HG03139 (cell line): ENCODE data around the gene ZNF536.
"Not testable (repeated sequence)": the region's sequence is repeated elsewhere in the genome, so short reads cannot be mapped to it uniquely, and the experiment has no call there.

Source experiments
- ATAC-seq: cut with Tn5 transposase; IDR thresholded peaks from one replicate; pipeline ENCODE4 v1.9.1; 2021; ENCODE audit not compliant: unreplicated experiment

The ZNF536 gene

DNA sequence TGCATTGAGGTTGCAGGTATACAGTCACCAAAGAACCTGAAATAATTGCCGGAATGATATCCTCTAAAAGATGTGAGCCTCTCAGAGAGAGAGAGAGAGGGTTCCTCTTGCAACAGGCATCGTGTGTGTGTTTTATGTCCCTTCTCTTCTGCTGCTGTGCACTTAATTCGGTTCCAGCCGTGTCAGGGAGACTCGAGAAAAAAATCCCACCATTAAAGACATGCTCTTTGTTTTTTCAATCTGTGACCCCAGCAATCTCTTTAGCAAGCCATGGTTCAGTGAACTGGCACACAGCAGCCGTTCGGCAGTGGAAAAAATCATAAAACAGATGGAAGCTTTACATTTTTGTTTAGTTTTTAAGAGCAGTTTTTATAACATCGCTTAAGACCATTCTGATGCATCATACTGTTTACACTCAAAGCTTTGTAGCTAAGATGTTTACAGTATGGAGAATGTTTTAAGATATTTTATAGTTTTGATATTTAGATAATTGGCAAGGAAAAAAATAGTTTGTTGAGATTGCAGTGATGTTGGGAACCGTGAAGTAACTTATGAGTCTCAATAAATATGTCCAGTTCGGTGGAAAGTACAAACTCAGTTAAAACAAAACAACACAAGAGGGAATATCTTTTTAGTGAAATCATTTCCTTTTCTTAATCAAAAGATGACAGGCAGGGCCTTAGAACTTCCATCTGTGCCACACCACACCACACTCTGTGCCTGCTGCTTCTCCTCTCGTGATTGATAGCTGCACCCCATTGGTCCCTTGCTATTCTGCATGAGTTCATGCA lies 31.2 kb upstream of the ZNF536 start:
- ATAC-seq, result no peak

DNA sequence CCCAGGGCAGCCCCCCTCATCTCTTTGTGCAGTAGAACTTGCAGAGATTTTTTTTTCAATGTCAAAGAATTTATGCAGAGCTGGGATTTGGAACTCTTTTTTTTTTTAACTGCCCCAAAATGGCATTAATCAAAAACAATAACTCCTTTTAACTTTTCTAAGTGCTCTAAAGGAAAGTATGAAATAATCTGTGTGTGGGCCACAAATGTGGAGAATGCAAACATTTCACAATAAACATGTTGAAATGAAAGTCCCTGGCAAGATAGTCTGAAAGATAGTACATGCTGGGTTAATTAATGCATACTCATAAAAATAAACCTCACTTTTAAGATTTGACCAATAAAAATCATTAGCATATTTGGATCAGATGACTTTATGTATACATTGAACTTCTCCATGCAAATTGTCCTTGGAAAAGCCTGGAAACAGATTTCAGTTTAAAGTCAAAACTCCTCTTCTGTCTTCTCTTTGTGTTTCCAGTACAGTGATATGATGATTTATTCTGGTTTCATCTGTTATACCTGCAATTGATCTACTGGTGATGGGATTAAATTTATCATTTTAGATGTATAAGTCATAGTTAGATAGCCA lies 30.5 kb upstream of the ZNF536 start:
- no peak for ATAC-seq

DNA sequence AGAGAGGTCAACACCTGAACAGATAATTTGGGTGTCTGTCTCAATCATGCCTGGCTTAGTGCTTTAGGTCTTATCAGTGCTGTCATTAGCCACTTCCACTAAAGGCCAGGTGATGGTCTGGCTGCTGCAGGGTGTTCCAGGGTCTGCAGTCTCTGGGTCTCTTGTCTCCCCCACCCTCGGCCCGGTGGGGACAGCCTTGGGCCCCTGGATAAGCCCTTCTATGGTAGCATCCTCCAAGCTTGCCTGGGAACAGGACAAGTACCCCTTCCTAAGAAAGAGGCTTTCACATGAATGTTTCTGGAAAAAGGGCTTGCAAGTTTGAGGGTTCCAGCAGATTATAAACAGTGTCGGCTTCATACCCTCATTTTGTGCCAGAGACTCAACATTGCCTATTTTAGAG lies 29.3 kb upstream of the ZNF536 start:
- ATAC-seq, result no peak

DNA sequence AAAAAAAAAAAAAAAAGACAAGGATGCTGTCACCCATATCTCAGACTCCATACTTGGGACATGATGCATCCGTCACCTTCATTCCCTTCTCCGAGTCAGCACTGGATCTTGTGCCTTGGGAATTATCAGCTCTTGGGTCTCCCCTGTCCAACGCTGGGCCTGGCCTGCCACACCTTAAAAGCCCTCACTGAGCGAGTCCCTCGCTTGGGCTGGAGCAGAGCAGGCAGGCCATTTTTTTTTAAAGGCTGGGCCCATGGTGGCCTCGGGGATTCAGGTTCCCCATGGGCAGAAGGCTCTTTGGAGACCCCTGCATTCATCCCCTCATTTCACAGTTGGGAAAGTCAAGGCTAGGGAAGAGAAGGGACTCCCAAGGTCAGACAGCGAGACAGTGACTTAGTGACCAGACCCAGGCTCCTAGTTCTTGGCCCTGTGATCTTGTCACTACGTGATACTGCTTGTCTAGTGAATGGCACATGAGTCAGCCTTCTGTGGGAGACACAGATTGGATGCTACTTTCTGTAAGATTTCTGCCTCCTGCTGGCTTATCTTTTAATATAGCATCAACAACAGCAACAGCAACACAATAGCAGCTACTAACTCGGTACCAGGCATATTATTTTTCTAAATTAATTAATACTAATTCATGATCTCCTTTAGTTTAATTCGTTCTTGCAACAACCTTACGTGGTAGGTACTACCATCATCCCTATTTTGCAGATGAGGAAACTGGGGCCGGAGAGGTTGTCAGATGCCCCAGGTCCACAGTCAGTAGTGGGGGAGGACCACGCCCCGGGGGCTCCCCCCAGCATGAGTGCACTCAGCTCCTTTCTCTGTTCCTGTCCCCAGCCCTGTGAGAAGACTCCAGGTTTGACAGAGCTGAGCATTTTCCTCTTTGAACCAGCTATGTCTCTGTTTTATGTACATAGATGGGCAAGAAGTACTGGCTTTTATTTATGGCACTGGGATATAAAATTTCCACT lies 27.4 kb upstream of the ZNF536 start:
- ATAC-seq, result no peak

DNA sequence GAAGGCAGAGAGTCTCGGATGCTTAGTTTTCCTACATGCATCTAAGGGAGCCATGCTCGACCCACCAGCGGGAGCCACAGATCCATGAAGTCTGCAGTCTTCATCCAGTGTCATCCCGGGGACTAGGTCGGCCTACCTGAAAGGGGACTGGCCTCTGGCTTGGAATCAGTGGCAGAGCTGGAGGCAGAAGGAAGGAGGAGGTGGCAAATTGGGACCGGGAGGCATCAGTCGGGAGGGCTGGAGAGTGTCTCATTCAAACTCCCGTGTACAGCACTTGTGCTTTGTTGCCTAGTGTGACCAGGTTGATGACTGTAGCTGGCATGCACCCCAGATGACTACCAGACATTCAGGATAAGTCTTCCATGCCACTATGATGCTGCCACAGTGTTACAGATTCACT lies 26.5 kb upstream of the ZNF536 start:
- ATAC-seq, result no peak

DNA sequence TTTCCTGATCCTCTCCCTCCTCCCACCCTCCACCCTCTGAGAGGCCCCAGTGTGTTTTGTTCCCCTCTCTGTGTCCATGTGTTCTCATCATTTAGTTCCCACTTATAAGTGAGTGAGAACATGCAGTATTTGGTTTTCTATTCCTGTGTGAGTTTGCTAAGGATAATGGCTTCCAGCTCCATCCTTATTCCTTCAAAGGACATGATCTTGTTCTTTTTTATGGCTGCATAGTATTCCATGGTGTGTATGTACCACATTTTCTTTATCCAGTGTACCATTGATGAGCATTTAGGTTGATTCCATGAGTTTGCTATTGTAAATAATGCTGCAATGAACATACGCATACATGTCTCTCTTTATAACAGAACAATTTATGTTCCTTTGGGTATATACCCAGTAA lies 25.7 kb upstream of the ZNF536 start:
- ATAC-seq, result not testable (repeated sequence)

DNA sequence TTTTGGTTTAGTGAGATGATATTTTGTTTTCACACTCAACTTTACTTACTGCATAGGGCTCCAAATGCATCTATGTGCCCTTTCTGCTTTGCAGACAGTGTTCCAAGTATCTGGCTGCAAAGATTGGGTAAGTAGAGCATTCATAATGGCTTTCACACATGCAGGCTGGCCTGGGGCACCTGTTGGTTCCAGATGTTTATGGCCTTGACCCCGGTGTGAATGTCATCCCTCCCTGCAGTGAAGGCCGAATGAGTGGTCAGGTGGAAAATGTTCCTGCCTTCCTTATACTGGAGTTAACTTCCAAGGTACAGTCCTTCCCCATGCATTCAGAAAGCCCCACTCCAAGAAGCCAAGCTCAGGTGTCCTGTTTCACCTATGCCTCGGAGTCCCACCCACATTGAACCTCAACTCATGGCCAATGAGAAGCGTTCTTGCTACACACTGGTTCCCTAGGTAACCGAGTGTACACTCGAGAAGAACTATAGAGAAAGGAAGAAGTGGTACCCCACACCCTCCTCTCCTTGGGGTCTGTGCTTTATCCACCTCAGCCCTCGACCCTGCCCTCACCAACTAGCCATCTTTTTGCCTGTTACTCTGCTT lies 23.0 kb upstream of the ZNF536 start:
- ATAC-seq, result no peak

DNA sequence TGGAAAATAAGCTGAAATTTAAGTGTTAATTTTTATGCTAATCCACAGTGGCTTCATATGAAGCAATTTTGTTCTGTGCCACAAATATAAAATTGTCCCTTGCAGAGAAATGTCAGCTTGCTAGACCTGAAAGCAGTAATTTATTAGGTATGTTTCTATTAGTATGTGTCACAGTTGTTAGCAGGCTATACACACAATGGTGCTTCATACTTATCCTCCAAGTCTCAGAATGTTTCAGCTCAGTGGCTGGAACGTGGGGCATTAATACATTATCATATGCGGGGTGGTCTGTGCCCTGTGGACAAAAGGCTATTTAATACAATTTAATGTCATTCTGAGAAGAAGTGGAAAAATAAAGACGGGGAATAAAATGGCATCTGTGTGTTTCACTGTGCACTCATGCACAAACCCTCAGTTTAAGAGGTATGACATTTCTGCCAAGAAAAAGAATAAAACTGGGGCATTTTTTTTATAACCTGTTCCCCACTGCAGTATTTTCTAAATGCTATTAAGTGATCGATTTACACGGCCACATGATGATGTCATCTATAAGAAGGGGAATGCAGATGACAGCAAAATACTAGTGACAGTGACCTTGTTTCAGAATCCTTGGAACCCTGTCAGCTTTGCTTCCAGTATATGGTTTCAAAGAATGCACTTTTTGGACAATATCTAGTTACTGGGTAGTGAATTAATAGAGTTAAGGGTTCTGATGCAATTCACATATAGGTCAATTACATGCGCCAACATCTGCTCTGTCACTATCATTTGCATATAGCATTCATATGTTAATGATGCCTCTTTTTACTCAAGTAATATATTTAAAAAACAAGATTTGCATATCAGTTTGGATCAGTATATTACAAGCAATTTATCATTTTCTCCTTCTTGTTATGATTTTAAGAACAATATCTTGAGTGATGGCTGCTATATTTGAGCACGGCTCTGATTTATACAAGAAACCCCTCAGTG lies 21.2 kb upstream of the ZNF536 start:
- ATAC-seq, result no peak

DNA sequence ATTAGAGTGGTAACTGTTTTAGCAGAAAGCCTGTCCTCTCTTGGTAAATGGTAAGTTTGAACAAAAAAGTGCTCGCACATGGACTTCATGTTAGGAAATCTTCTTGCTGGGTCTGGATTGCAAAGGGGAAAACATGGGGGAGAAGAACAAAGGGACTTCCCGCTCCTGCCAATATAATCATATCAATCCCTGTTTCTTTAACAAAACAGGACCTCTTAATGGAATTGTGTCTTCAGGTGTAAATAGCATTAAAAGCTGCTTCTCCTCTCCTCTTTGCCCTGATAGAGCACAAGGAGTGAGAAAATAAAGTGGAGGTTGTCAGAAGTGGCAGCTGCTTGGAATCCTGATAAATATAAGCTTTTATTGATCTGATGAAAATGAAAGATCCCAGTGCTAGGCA lies 20.4 kb upstream of the ZNF536 start:
- ATAC-seq, result no peak

DNA sequence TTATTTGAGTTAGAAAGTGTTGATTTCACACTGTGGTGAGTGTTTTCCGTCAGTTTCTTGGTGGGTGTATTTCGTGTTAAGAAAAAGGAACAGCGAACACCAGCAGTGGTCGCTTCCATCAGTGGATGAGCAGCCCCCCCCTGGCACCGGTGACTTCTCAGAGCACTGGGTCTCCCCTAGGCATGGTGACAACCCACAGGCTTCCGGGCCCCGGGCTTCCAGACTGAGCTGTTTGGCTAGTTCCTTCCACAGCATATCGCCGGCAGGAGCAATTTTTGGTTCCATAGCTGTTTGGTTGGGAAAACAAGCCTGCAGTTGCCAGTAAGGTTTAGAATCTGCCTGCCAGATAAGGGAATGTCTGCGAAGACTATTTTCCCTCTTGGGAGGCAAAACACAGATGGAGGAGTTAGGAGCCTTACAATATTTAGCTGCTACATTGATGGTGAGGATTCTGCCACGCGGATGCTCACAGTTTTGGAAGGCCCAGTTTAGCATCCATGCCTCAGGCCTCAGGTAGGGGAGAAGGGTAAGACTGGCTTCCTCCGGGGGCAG lies 18.7 kb upstream of the ZNF536 start:
- ATAC-seq, result no peak

DNA sequence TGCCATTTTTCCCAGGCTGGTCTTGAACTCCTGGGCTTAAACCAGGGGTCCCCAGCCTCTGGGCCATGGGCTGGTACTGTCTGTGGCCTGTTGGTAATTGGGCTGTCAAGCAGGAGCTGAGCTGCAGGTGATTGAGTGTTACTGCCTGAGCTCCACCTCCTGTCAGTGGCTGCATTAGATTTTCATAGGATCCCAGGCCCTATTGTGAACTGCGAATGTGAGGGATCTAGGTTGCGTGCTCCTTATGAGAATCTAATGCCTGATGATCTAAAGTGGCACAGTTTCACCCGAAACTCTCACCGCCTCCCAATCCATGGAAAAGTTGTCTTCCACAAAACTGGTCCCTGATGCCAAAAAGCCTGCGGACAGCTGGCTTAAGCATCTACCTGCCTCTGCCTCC lies 16.6 kb upstream of the ZNF536 start:
- ATAC-seq, result no peak

DNA sequence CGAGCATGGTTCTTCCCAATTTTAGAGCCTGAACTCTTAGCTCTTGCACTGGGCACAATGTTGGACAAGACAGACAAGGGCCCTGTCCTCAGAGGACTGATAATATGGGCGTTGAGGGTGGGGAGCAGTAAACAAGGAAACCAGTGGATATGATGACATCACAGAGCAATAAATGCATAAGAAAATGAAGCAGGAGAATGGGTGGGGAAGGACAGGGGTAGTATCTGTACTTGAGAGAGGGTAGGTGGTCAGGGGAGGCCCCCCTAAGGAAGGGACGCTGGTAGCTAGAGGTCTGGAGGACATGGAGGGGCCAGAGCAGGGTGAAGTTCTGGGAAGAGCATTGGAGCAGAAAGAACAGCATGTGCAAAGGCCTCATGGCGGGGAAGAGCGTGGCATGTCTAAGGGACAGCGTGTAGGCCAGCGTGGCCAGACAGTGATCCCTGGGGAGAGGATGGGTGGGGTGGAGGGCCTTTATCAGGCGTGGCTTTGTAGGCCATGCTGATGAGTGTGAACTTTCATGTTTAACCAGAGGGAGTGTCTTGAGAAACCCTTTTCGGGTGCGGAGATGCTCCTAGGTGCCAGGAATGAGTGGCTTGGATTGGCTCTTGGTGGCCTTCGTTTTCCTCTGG lies 15.1 kb upstream of the ZNF536 start:
- no peak for ATAC-seq

DNA sequence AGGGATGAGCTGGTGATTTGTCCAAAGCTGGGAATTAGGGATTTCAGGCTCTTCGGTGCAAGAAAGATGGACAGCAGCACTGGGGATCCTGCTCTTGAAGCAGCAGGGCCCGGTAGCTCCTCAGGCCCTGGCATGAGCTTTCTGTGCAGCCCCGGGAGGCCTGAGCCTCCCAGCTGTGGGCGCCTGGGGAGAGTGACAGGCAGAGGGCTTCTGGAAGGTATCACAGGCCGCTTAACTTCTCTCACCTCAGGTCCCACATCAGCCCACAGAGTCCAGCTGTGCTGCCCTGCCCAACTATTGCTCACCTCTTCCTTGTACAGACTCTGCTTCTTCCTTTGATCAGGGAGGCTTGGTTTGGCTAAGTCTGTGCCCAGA lies 14.6 kb upstream of the ZNF536 start:
- no peak for ATAC-seq

DNA sequence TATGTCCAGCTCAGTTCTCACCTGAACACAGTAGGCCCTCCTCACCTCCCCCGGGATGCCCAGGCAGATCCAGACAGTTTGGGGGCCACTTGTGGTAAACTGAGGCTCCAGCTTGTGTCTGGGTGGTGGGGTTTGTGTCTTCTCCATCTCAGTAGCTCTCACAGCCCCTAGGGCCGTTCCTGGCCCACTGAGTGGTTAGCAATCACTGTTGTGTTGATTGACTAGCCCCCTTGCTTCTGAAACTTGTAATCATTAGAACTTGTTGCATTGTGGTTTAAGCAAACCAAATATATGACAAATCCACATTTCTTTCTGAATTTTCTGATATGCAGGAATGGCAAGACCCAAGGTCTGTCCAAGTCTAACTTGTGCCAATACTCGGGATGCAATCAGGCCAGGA lies 13.9 kb upstream of the ZNF536 start:
- no peak for ATAC-seq

DNA sequence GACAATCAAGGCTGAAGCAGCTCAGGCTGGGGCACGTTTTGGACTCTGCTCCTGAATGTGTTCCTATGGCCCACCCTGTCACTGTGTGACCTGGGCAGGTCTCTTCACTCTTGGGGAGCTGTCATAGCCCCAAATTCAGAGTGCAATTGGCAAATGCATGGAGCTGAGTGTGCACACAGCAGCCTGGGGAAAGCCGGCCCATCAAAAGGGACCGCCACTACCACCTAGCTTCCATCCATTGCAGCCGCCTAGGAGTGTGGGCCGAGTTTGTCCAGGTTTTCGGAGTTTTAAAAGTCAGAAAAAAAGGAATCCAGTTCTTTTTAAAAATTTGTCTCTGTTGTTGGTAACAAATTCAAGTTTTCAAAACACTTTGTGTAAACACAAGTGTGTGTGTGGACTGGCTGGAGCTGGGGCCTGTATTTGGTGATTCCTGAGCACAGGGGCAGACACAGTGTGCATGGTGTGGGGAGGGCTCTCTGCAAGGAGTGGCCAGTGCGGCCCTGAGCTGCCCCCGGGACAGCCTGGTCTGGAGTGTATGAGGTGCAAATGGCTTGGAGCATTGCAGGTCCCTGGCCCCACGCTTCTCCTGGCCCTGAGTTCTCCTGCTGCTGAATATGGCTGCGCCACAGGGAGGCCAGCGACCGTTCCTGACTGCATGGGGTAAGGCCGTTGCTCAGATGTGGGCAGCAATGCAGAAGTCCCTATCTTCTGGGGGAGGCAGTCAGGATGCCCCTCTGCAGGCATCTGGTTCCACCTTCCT lies 13.2 kb upstream of the ZNF536 start:
- no peak for ATAC-seq

DNA sequence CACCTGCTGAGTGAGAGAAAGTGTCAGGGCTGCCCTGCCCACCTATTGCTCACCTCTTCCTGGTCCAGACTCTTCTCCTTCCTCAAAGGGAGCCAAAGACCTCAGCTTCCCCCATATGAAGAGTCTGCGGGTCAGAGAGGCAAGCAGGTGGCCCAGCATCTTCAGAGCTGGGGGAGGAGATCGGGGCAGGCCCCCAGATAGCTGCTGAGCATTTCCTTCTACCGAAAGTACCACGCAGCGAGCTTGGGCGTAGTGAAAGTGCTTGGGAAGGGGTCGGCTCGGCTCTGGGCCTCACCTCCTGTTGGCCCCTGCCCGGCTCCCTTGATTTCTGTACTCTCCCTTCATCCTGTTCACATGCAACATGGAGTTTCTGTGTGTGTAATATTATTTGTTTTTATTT lies 12.2 kb upstream of the ZNF536 start:
- ATAC-seq, result no peak

DNA sequence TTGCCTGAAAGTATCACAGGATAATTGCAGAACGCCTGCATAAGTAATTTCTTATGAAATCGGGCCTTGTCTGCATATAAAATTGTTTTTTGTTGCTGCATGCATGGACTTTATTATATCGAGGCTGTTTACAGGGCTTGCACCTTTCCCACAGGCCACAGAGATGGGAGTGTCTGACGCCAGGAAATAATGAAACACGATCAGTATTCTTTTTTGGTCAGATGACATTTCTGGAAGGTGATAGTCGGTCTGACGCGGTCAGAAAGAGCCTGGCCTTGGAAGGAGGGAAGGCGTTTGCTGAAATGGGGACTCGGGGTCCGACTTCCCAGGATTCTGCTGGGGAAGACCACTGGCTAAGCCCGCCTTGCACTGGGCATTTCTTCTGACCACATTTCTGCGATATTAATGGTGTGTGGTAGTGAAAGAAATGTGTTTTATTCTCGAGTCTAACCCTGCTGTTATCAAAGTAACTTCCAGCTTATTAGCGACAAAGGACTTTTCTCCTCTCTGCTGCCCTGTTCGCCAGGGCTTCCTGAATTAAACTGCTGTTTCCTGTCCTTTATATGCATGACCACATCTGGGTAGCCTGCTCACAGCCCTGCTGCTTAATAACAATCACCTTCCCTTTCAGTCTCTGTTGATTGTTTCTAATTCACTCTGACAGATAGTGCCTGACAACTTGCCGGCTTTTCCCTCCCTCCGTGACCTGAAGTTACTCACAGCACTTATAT lies 11.6 kb upstream of the ZNF536 start:
- no peak for ATAC-seq

DNA sequence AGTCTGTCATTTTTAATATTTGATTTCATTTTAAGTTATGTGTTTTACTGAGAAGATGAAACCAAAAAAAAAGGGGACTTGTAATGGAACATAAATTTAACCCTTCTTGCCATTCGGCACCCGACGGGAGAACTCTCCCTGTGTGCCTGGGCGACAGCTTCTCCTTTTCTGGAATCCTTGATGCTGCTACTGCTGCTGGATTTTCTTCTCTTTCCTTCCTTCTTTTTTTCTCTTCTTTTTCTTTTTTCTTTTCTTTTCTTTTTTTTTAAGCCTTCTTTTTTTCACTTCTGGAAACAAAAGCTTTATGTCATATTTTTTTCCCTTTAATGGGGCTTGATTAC lies 11.1 kb upstream of the ZNF536 start:
- no peak for ATAC-seq
